Calu3 (cell line): Measurements from ENCODE around the gene ITPR2. TPM values are rescaled to one million over a fixed set of nuclear protein-coding genes. Genes with fewer than 3 reads are reported as not detected.

Experiments used
- BruUV-seq: library from RNA; stranded (reverse); fragments of 400-500 nt; replicated peaks from 2 replicates; lab custom pipeline; 2021; lab: Mats Ljungman, UMichigan
- CTCF ChIA-PET: fragments of 300-600 bp; sonication (Branson Sonifier 250); formaldehyde crosslinking; loops from one replicate; lab custom pipeline; 2022; ENCODE audit warnings: antibody characterized with exemption; lab: Charles Lee
- DNase-seq: peaks from one replicate; pipeline ENCODE4 v3.0.0; 2022
- H3K27ac Mint-ChIP-seq: one replicate; pipeline ENCODE4 v1.8.0; 2022; ENCODE audit warnings: mixed read lengths; ENCODE audit not compliant: unreplicated experiment
- H3K27me3 Mint-ChIP-seq: one replicate; pipeline ENCODE4 v1.8.0; 2022; ENCODE audit warnings: mixed read lengths; ENCODE audit not compliant: unreplicated experiment
- H3K36me3 Mint-ChIP-seq: one replicate; pipeline ENCODE4 v1.8.0; 2022; ENCODE audit warnings: mild to moderate bottlenecking, moderate library complexity, mixed read lengths; ENCODE audit not compliant: insufficient read depth, unreplicated experiment
- H3K4me1 Mint-ChIP-seq: one replicate; pipeline ENCODE4 v1.8.0; 2022; ENCODE audit warnings: mild to moderate bottlenecking, low read depth, mixed read lengths; ENCODE audit not compliant: unreplicated experiment
- H3K4me3 Mint-ChIP-seq: one replicate; pipeline ENCODE4 v1.8.0; 2022; ENCODE audit warnings: mild to moderate bottlenecking, low read depth, moderate library complexity, mixed read lengths; ENCODE audit not compliant: unreplicated experiment
- H3K9me3 Mint-ChIP-seq: one replicate; pipeline ENCODE4 v1.8.0; 2022; ENCODE audit warnings: low read depth, mixed read lengths; ENCODE audit not compliant: unreplicated experiment
- intact Hi-C: fragments of 100-400 bp; cut with micrococcal nuclease; formaldehyde crosslinking; loops from one replicate; pipeline ENCODE4 v1.10.0; 2022; ENCODE audit not compliant: unreplicated experiment
- total RNA-seq: library from RNA; stranded (reverse); gene quantifications from 2 replicates; pipeline ENCODE4 v1.2.3, GENCODE V29; 2022
- TF ChIP-seq, protein P1 (sequence below): fragments of 200-600 bp; IDR thresholded peaks from one replicate; pipeline ENCODE4 v1.8.0; 2022; ENCODE audit warnings: antibody characterized with exemption; ENCODE audit not compliant: unreplicated experiment

The ITPR2 gene
- total RNA-seq, 1 experiment from 2014 or later = 2.5 TPM

DNA sequence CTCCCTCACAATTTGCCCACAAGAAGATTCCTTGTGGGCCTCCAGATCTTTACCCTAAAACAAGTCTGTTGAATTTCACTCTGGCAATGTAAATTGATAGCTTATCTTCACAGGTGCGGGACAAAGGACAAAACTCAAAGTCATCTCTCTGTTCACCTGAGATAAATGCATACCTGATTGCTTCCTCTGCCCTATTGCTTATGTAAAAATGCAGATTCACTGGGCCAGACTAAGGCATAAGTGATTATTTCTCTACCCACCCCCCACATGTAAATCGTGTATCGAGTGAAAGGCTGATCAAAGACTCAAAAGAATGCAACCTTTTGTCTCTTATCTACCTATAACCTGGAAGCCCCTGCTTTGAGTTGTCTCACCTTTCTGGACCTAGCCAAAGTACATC is 320.8 kb downstream of the ITPR2 start:
- Mint-ChIP-seq H3K4me1 (no peaks in the 10 kb centered on the region), H3K27me3 (no peaks in the 10 kb centered on the region)

DNA sequence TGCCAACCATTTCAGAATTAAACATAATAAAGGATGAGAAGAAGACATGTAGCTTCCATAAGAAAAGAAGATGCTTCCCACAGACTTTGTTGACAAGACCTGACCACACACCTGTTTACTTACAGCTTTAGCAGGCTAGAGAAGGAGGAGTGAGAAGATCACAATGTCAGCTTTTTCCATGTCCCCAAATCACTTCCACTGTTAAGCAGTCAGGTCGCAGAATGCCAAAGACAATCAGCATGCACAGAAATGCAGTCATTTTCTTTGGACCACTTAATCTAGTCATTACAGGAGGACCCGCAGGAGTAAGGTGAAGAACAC is 322.7 kb downstream of the ITPR2 start:
- H3K9me3 Mint-ChIP-seq = no peaks in the 10 kb centered on the region

More for the DNA sequence above, 320.8 kb downstream of the ITPR2 start:
- no peak for DNase-seq
- Mint-ChIP-seq H3K9me3 (no peaks in the 10 kb centered on the region), H3K27ac (no peak overlapping the region), H3K4me3 (no peak overlapping the region), H3K36me3 (no peaks in the 10 kb centered on the region)
- intact Hi-C loops = no loop called here
- BruUV-seq = no TSS peak
- TF ChIP-seq, protein P1, sequence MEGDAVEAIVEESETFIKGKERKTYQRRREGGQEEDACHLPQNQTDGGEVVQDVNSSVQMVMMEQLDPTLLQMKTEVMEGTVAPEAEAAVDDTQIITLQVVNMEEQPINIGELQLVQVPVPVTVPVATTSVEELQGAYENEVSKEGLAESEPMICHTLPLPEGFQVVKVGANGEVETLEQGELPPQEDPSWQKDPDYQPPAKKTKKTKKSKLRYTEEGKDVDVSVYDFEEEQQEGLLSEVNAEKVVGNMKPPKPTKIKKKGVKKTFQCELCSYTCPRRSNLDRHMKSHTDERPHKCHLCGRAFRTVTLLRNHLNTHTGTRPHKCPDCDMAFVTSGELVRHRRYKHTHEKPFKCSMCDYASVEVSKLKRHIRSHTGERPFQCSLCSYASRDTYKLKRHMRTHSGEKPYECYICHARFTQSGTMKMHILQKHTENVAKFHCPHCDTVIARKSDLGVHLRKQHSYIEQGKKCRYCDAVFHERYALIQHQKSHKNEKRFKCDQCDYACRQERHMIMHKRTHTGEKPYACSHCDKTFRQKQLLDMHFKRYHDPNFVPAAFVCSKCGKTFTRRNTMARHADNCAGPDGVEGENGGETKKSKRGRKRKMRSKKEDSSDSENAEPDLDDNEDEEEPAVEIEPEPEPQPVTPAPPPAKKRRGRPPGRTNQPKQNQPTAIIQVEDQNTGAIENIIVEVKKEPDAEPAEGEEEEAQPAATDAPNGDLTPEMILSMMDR = no peak
- CTCF ChIA-PET = interaction anchor here (0.6 kb wide), 1 partner anchor 1618 kb away, joined by 3 read pairs; no protein-coding TSS in a partner anchor

DNA sequence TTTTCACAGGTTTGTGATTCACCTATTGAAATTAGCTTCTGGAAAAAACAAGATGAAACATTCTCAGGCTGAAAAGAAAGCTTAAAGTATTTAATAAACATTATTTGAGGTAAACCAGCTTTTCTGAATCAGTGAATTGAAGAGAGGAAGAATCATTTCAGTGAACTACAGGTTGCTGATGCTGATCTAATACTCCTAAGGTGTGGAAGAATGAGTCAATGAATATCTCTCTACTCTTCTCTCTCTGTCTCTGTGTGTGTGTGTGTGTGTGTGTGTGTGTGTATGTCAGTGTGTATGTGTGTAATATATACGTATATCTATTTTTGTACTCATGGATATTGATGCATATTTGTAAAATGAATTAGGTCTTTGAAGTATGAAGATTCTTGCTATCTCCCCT is 325.4 kb downstream of the ITPR2 start:
- Mint-ChIP-seq H3K4me1 (no peaks in the 10 kb centered on the region), H3K27me3 (no peaks in the 10 kb centered on the region), H3K36me3 (no peaks in the 10 kb centered on the region), H3K4me3 (no peak overlapping the region), H3K27ac (no peak overlapping the region), H3K9me3 (no peaks in the 10 kb centered on the region)
- BruUV-seq = no TSS peak
- no peak for DNase-seq
- intact Hi-C loops = no loop called here
- CTCF ChIA-PET = interaction anchor here (0.9 kb wide), 1 partner anchor 46 kb away, joined by 5 read pairs; no protein-coding TSS in a partner anchor
- TF ChIP-seq, protein P1 = no peak

More for the DNA sequence above, 322.7 kb downstream of the ITPR2 start:
- TF ChIP-seq, protein P1 = no peak
- H3K27ac Mint-ChIP-seq = no peak overlapping the region
- CTCF ChIA-PET = no interaction called here
- no TSS peak for BruUV-seq
- H3K4me3 Mint-ChIP-seq = no peak overlapping the region
- no peaks in the 10 kb centered on the region for H3K4me1 Mint-ChIP-seq
- H3K27me3 Mint-ChIP-seq = no peaks in the 10 kb centered on the region
- no peaks in the 10 kb centered on the region for H3K36me3 Mint-ChIP-seq
- intact Hi-C loops = no loop called here
- no peak for DNase-seq

DNA sequence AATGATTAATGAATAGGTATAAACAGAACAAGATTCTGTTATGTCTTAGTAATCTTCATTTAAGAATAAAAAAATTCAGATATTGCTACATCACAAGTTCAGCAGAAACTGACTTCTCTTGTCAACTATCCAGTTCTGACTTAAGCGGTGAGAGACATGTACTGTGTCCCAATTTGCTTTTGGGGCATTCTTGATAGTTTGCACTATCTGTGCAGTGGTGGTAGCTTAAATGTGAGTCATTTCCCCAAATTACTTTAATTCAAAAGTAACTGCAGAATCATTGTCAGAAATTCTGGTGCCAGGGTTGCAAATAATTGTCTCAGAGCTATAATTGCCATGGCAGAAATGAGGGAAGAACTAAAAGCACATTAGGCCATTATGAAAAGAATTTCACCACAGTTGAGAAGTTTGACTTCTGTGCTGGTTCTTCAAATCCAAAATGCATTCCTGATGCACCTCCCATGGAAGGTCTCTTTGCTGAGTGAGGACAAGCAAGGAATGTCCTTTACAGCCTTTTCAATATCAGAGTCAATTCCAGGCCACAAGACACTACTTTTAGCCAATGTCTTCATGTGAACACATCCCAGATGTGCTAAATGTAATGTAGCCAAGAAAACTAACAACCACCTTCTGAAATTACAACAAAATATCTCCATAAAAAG is 332.9 kb downstream of the ITPR2 start:
- Mint-ChIP-seq H3K4me3 (no peak overlapping the region), H3K36me3 (no peaks in the 10 kb centered on the region), H3K27ac (no peak overlapping the region), H3K27me3 (no peaks in the 10 kb centered on the region), H3K4me1 (no peaks in the 10 kb centered on the region), H3K9me3 (peaks cover 2% of the 10 kb centered on the region)
- DNase-seq = no peak
- no TSS peak for BruUV-seq
- TF ChIP-seq, protein P1 = no peak
- intact Hi-C loops = no loop called here
- CTCF ChIA-PET = no interaction called here
